HFFc6 (cell line): ENCODE results near the gene PEX3. TPM values are rescaled to one million over a fixed set of nuclear protein-coding genes. Genes with fewer than 3 reads are reported as not detected.

Experiments
- DNase-seq: peaks from one replicate; pipeline ENCODE4 v3.0.0-alpha.2; 2018
- H3K27ac Mint-ChIP-seq: 2 replicates; pipeline ENCODE4 v1.8.0; 2020; ENCODE audit warnings: mild to moderate bottlenecking, mixed read lengths
- H3K27me3 Mint-ChIP-seq: 2 replicates; pipeline ENCODE4 v1.8.0; 2021; ENCODE audit warnings: mild to moderate bottlenecking, moderate library complexity, mixed read lengths; ENCODE audit not compliant: insufficient read depth
- H3K36me3 Mint-ChIP-seq: 2 replicates; pipeline ENCODE4 v1.8.0; 2021; ENCODE audit warnings: low read depth, mixed read lengths
- H3K4me1 Mint-ChIP-seq: 2 replicates; pipeline ENCODE4 v1.8.0; 2020; ENCODE audit warnings: low read depth, mixed read lengths
- H3K4me3 Mint-ChIP-seq: 2 replicates; pipeline ENCODE4 v1.8.0; 2020; ENCODE audit warnings: mild to moderate bottlenecking, moderate library complexity, mixed read lengths
- H3K9me3 Mint-ChIP-seq: 2 replicates; pipeline ENCODE4 v1.8.0; 2020; ENCODE audit warnings: mild to moderate bottlenecking, mixed read lengths
- CTCF ChIP-seq: fragments of 200-600 bp; sonication (generic); IDR thresholded peaks from 2 replicates; pipeline ENCODE4 v1.5.0; 2021; ENCODE audit warnings: antibody characterized with exemption, mild to moderate bottlenecking
- total RNA-seq, 6 experiments: library from RNA; stranded (reverse); fragmentation: NEBNext Ultra II Directional; extraction: Animal tissue kit (Norgen Biotek cat#: 25700); gene quantifications; 2 replicates in 1 of 6; 3 replicates in 5 of 6; pipeline ENCODE4 v1.2.3, GENCODE V29; 2021

PEX3 gene
- total RNA-seq, 6 experiments from 2014 or later, result 18.7 to 23.7 (median 20.4) TPM

GRCh38 chr6:143540192-143540591, 89.6 kb downstream of the PEX3 start:
- no peak overlapping the region for H3K27ac Mint-ChIP-seq
- H3K27me3 Mint-ChIP-seq, result no peaks in the 10 kb centered on the region
- DNase-seq, result no peak
- H3K9me3 Mint-ChIP-seq, result no peaks in the 10 kb centered on the region
- H3K4me1 Mint-ChIP-seq, result peaks cover 35% of the 10 kb centered on the region
- no peak overlapping the region for H3K4me3 Mint-ChIP-seq
- no peaks in the 10 kb centered on the region for H3K36me3 Mint-ChIP-seq
- TF ChIP-seq CTCF, result no peak

Other genes starting within 250 kb of the PEX3 start
- 1 to 10 TPM; 2.8 to 4.6 (median 4.1) TPM for gene ADAT2, start 110 bp upstream of the PEX3 start, total RNA-seq
- gene FUCA2, start 60.9 kb downstream of the PEX3 start, total RNA-seq, result 100 to 1,000 TPM in 4 of 6 experiments, 10 to 100 TPM in 2; 86.4 to 126 (median 121) TPM
- 10 to 100 TPM; 66.7 to 92.7 (median 84.1) TPM for gene PHACTR2, start 227.2 kb downstream of the PEX3 start, total RNA-seq